Psoas muscle (tissue), 8 donors: ENCODE measurements around the gene CDR2L. TPM values are rescaled to one million over a fixed set of nuclear protein-coding genes. Genes with fewer than 3 reads are reported as not detected.
A peak's percentile ranks its signal among the peaks of the same experiment; 100 is the strongest.

Source experiments
- ATAC-seq, 4 donors: fragments of 200-7000 bp; cut with Tn5 transposase; one replicate each; pipeline ENCODE4 v1.9.1; 2020; ENCODE audit warnings: moderate library complexity in 3 of 4, mild to moderate bottlenecking in 2 of 4
- DNase-seq, 2 donors: peaks; one replicate each; pipeline ENCODE4 v3.0.0-alpha.2; 2020
- H3K27ac ChIP-seq: fragments of 200-600 bp; one replicate; pipeline ENCODE4 v1.8.0; 2022
- H3K27me3 ChIP-seq, 3 donors: fragments of 200-600 bp in 1 of 3; one replicate each; pipeline versions ENCODE4 v1.6.1 to v1.8.0; 2013 to 2022; ENCODE audit warnings: low read length in 2 of 3, mild to moderate bottlenecking in 2 of 3, moderate library complexity in 1 of 3; ENCODE audit not compliant: insufficient read depth in 3 of 3
- H3K36me3 ChIP-seq, 2 donors: fragments of 200-600 bp in 1 of 2; one replicate each; pipeline versions ENCODE4 v1.6.1 to v1.8.0; 2013 to 2022; ENCODE audit warnings: low read depth in 1 of 2, mild to moderate bottlenecking in 1 of 2, moderate library complexity in 1 of 2; ENCODE audit not compliant: insufficient read depth in 1 of 2
- H3K4me1 ChIP-seq: fragments of 200-600 bp; one replicate; pipeline ENCODE4 v1.8.0; 2022
- H3K4me3 ChIP-seq: fragments of 200-600 bp; one replicate; pipeline ENCODE4 v1.8.0; 2022; ENCODE audit warnings: mild to moderate bottlenecking
- H3K9me3 ChIP-seq: fragments of 200-600 bp; one replicate; pipeline ENCODE4 v1.8.0; 2022
- WGBS, 3 donors: extraction: QIAGEN DNeasy Blood & Tissue Kit; methylation state at CpG; one replicate each; pipeline versions ENCODE4 v1.1.6 to v1.1.7; 2013; 5-methylcytosine and 5-hydroxymethylcytosine counted together
- intact Hi-C, 2 donors: fragments of 100-400 bp; cut with DNase I; formaldehyde crosslinking; loops; one replicate each; pipeline versions ENCODE4 v1.11.0 to v1.14.2; 2022
- polyA plus RNA-seq, 3 donors: library from polyadenylated mRNA; stranded (reverse); fragments of 200-250 nt; gene quantifications; one replicate each; pipeline ENCODE4 v1.2.3, GENCODE V29; 2013
- total RNA-seq, 4 donors: library from RNA; stranded (reverse); fragmentation: NEBNext Ultra II Directional in 2 of 4; extraction: Animal tissue kit (Norgen Biotek cat#: 25700) in 2 of 4; gene quantifications; one replicate each; pipeline versions ENCODE4 v1.2.1 to v1.2.4, GENCODE V29; 2021 to 2023
- TF ChIP-seq, protein P1 (sequence below): fragments of 200-600 bp; IDR thresholded peaks from one replicate; pipeline ENCODE4 v1.8.0; 2022; ENCODE audit warnings: antibody characterized with exemption
- donor health status: healthy with polysubstance abuse.
- donor health status: DM: no; HTN: no; CAD: no; lungs with moderate emphysema.
- donor health status: Bipolar disorder and iron deficiency.
- donor health status: healthy.
- donor health status: DM: yes; HTN: yes; CAD: no.
- donor health status: DM: no; HTN: no; CAD: no.
- donor health status: DM: no; HTN: no; CAD: no.
- donor health status: DM: yes; HTN: yes; CAD: no.

The CDR2L gene
- total and polyA plus RNA-seq, 7 donors: 1.3 to 3.4 (median 1.7) TPM

GRCh38 chr17:74998783-74999182 is 11.4 kb downstream of the CDR2L start:
- Histone ChIP-seq H3K36me3 (no peaks in the 10 kb centered on the region), H3K4me3 (no peak overlapping the region), H3K27ac (no peak overlapping the region), H3K9me3 (no peaks in the 10 kb centered on the region), H3K4me1 (no peaks in the 10 kb centered on the region), H3K27me3 (no peaks in the 10 kb centered on the region)
- ATAC-seq (no peak), DNase-seq (peak in 1 of 2 donors; percentile 21)
- TF ChIP-seq, protein P1, sequence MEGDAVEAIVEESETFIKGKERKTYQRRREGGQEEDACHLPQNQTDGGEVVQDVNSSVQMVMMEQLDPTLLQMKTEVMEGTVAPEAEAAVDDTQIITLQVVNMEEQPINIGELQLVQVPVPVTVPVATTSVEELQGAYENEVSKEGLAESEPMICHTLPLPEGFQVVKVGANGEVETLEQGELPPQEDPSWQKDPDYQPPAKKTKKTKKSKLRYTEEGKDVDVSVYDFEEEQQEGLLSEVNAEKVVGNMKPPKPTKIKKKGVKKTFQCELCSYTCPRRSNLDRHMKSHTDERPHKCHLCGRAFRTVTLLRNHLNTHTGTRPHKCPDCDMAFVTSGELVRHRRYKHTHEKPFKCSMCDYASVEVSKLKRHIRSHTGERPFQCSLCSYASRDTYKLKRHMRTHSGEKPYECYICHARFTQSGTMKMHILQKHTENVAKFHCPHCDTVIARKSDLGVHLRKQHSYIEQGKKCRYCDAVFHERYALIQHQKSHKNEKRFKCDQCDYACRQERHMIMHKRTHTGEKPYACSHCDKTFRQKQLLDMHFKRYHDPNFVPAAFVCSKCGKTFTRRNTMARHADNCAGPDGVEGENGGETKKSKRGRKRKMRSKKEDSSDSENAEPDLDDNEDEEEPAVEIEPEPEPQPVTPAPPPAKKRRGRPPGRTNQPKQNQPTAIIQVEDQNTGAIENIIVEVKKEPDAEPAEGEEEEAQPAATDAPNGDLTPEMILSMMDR: no peak
- intact Hi-C loops: no loop called here
- WGBS, 3 donors: 75 to 85% (median 81%) methylated on average over 6 of the region's 6 CpGs

DNA sequence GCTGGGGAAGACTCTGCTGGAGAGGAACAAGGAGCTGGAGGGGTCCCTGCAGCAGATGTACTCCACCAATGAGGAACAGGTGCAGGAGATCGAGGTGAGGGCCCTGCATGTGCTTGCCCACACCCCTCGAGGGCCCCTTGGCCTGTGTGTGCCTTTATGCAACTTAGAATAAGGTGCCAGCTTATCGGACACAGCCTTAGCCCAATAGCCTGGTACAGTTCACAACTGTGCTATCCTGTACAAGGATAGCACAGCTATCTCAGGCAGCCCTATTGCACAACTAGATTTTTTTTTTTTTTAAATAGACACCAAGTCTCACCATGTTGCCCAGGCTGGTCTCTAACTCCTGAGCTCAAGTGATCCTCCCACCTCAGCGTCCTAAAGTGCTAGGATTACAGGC is 12.1 kb downstream of the CDR2L start:
- no peaks in the 10 kb centered on the region for H3K36me3 ChIP-seq
- no peaks in the 10 kb centered on the region for H3K4me1 ChIP-seq
- no peak overlapping the region for H3K4me3 ChIP-seq
- 62 to 77% (median 76%) methylated on average over 4 of the region's 4 CpGs for WGBS, 3 donors
- ATAC-seq: no peak
- peak in 1 of 2 donors; percentile 15 for DNase-seq
- no peaks in the 10 kb centered on the region for H3K27me3 ChIP-seq
- no peak overlapping the region for H3K27ac ChIP-seq
- no peaks in the 10 kb centered on the region for H3K9me3 ChIP-seq
- intact Hi-C loops: no loop called here
- TF ChIP-seq, protein P1: no peak

- Histone ChIP-seq H3K4me1 (no peaks in the 10 kb centered on the region), H3K9me3 (no peaks in the 10 kb centered on the region), H3K27me3 (no peaks in the 10 kb centered on the region), H3K27ac (no peak overlapping the region), H3K36me3 (no peaks in the 10 kb centered on the region), H3K4me3 (no peak overlapping the region)
- TF ChIP-seq, protein P1: no peak
- peak in 1 of 2 donors; percentile 39 for DNase-seq
- intact Hi-C loops: no loop called here
- ATAC-seq: no peak
- 91 to 96% (median 94%) methylated on average over 13 to 15 of the region's 15 CpGs for WGBS, 3 donors
Measured at GRCh38 chr17:75001915-75002843, 14.7 kb downstream of the CDR2L start.

GRCh38 chr17:75003070-75003956 is 15.9 kb downstream of the CDR2L start:
- intact Hi-C loops: no loop called here
- DNase-seq (peak in 1 of 2 donors; percentile 38), ATAC-seq (no peak)
- no peak overlapping the region for H3K4me3 ChIP-seq
- H3K4me1 ChIP-seq: no peaks in the 10 kb centered on the region
- H3K9me3 ChIP-seq: no peaks in the 10 kb centered on the region
- WGBS, 3 donors: 86 to 89% (median 87%) methylated on average over 68 to 76 of the region's 76 CpGs
- H3K27ac ChIP-seq: no peak overlapping the region
- no peaks in the 10 kb centered on the region for H3K27me3 ChIP-seq
- TF ChIP-seq, protein P1: no peak
- no peaks in the 10 kb centered on the region for H3K36me3 ChIP-seq
